Neuronal stem cell (in vitro differentiated cells): ENCODE measurements around the gene SVOPL.
A peak's percentile ranks its signal among the peaks of the same experiment; 100 is the strongest.
"Not testable (repeated sequence)": the region's sequence is repeated elsewhere in the genome, so short reads cannot be mapped to it uniquely, and the experiment has no call there.

ENCODE experiments used
- DNase-seq: peaks from one replicate; pipeline ENCODE4 v3.0.0-alpha.2; 2013; ENCODE audit warnings: low spot score
- H2AFZ ChIP-seq: one replicate; pipeline ENCODE4 v1.6.1; 2013; ENCODE audit warnings: mild to moderate bottlenecking, low read length, inconsistent platforms
- H2AK5ac ChIP-seq: 2 replicates; pipeline ENCODE4 v1.6.1; 2013; ENCODE audit warnings: low read depth, mild to moderate bottlenecking, inconsistent platforms, low read length, moderate library complexity, mixed read lengths
- H2BK120ac ChIP-seq: 2 replicates; pipeline ENCODE4 v1.6.1; 2013; ENCODE audit warnings: low read depth, mild to moderate bottlenecking, inconsistent platforms, low read length, moderate library complexity, mixed read lengths
- H2BK12ac ChIP-seq: one replicate; pipeline ENCODE4 v1.6.1; 2013; ENCODE audit warnings: low read length, inconsistent platforms
- H2BK15ac ChIP-seq: 2 replicates; pipeline ENCODE4 v1.6.1; 2013; ENCODE audit warnings: mild to moderate bottlenecking, low read length, inconsistent platforms, mixed read lengths
- H2BK5ac ChIP-seq: one replicate; pipeline ENCODE4 v1.6.1; 2013; ENCODE audit warnings: inconsistent platforms, mild to moderate bottlenecking, low read length, moderate library complexity
- H3K14ac ChIP-seq: one replicate; pipeline ENCODE4 v1.6.1; 2013; ENCODE audit warnings: low read length, inconsistent platforms
- H3K18ac ChIP-seq: 2 replicates; pipeline ENCODE4 v1.6.1; 2013; ENCODE audit warnings: low read length, inconsistent platforms
- H3K23ac ChIP-seq: 2 replicates; pipeline ENCODE4 v1.6.1; 2013; ENCODE audit warnings: low read depth, mild to moderate bottlenecking, mixed read lengths, low read length, inconsistent platforms; ENCODE audit not compliant: poor library complexity
- H3K27ac ChIP-seq: replicated peaks from 3 replicates; pipeline ENCODE4 v1.5.1; 2013; ENCODE audit warnings: low read length, inconsistent platforms
- H3K27me3 ChIP-seq, 3 experiments: 2 replicates each; pipeline ENCODE4 v1.6.1; 2013; ENCODE audit warnings: low read length in 3 of 3, mild to moderate bottlenecking in 2 of 3, inconsistent platforms in 1 of 3, low read depth in 1 of 3, mixed read lengths in 1 of 3, moderate library complexity in 1 of 3; ENCODE audit not compliant: control insufficient read depth in 3 of 3, insufficient read depth in 3 of 3
- H3K36me3 ChIP-seq, 2 donors: replicated peaks in 1 of 2; 2 replicates each; pipeline ENCODE4 v1.6.1; 2013; ENCODE audit warnings: low read length in 2 of 2; ENCODE audit not compliant: control insufficient read depth in 2 of 2, insufficient read depth in 2 of 2
- H3K4ac ChIP-seq: 2 replicates; pipeline ENCODE4 v1.6.1; 2013; ENCODE audit warnings: inconsistent platforms, mild to moderate bottlenecking, low read length, moderate library complexity
- H3K4me1 ChIP-seq, 2 donors: 1 replicate in 1 of 2; 2 replicates in 1 of 2; pipeline ENCODE4 v1.6.1; 2013; ENCODE audit warnings: low read length in 2 of 2, low read depth in 1 of 2; ENCODE audit not compliant: control insufficient read depth in 2 of 2, insufficient read depth in 1 of 2
- H3K4me2 ChIP-seq: one replicate; pipeline ENCODE4 v1.6.1; 2013; ENCODE audit warnings: mild to moderate bottlenecking, low read length, inconsistent platforms; ENCODE audit not compliant: insufficient read depth, poor library complexity, severe bottlenecking
- H3K4me3 ChIP-seq, 2 donors: 2 replicates each; pipeline ENCODE4 v1.5.1; 2013; ENCODE audit warnings: low read length in 2 of 2, mild to moderate bottlenecking in 2 of 2, inconsistent platforms in 1 of 2, moderate library complexity in 1 of 2
- H3K79me1 ChIP-seq: one replicate; pipeline ENCODE4 v1.6.1; 2013; ENCODE audit warnings: low read depth, mild to moderate bottlenecking, inconsistent platforms, low read length, moderate library complexity
- H3K9ac ChIP-seq: one replicate; pipeline ENCODE4 v1.6.1; 2013; ENCODE audit warnings: mild to moderate bottlenecking, low read depth, low read length, inconsistent platforms; ENCODE audit not compliant: poor library complexity
- H3K9me3 ChIP-seq, 2 donors: replicated peaks in 1 of 2; 2 replicates each; pipeline versions ENCODE3 to v1.6.1; 2013; ENCODE audit warnings: low read length in 2 of 2, mild to moderate bottlenecking in 2 of 2, inconsistent platforms in 1 of 2, low read depth in 1 of 2, mixed read lengths in 1 of 2, moderate library complexity in 1 of 2; ENCODE audit not compliant: control insufficient read depth in 2 of 2, insufficient read depth in 1 of 2
- H4K8ac ChIP-seq: one replicate; pipeline ENCODE4 v1.6.1; 2013; ENCODE audit warnings: low read depth, mild to moderate bottlenecking, inconsistent platforms, low read length, moderate library complexity
- H4K91ac ChIP-seq: one replicate; pipeline ENCODE4 v1.6.1; 2013; ENCODE audit warnings: low read length, low read depth, mild to moderate bottlenecking, inconsistent platforms; ENCODE audit not compliant: poor library complexity
- WGBS, 2 donors: extraction: QIAGEN DNeasy Blood & Tissue Kit; methylation state at CpG; one replicate each; pipeline ENCODE4 v1.1.7; 2013; ENCODE audit warnings: missing lambda C conversion rate in 2 of 2, mixed read lengths in 1 of 2; ENCODE audit not compliant: insufficient read length in 2 of 2, insufficient replicate concordance in 1 of 2; ENCODE audit errors: extremely low coverage in 2 of 2; 5-methylcytosine and 5-hydroxymethylcytosine counted together

Gene SVOPL

GRCh38 chr7:138738551-138739335 is 37.6 kb upstream of the SVOPL start:
- Histone ChIP-seq H3K14ac (no peak overlapping the region), H4K91ac (no peak overlapping the region), H2BK15ac (no peak overlapping the region), H3K4me2 (no peak overlapping the region), H3K4ac (no peak overlapping the region), H3K79me1 (no peaks in the 10 kb centered on the region), H4K8ac (no peak overlapping the region), H2BK120ac (no peak overlapping the region), H3K23ac (no peak overlapping the region), H3K4me3 (no peak overlapping the region), H2AK5ac (no peak overlapping the region), H3K9ac (no peak overlapping the region), H2AFZ (peak overlapping the region; percentile 75), H3K36me3 (no peaks in the 10 kb centered on the region), H2BK5ac (no peak overlapping the region), H3K9me3 (peaks cover 0 to 3% of the 10 kb centered on the region in 2 donors), H2BK12ac (no peak overlapping the region), H3K27ac (no peak overlapping the region), H3K4me1 (peaks cover 0 to 2% of the 10 kb centered on the region in 2 donors), H3K27me3 (no peaks in the 10 kb centered on the region), H3K18ac (no peak overlapping the region)
- WGBS, 2 donors = no CpG with 5 or more reads among the region's 14 CpGs
- peak; percentile 77 for DNase-seq

- Histone ChIP-seq H3K14ac (no peak overlapping the region), H3K23ac (no peak overlapping the region), H3K9me3 (peaks cover 0 to 3% of the 10 kb centered on the region in 2 donors), H3K4me1 (peaks cover 0 to 2% of the 10 kb centered on the region in 2 donors), H2BK12ac (no peak overlapping the region), H3K36me3 (no peaks in the 10 kb centered on the region), H3K27me3 (no peaks in the 10 kb centered on the region), H3K79me1 (no peaks in the 10 kb centered on the region), H2AFZ (peak overlapping the region; percentile 75), H3K9ac (no peak overlapping the region), H3K4me3 (no peak overlapping the region), H2BK15ac (no peak overlapping the region), H3K4me2 (no peak overlapping the region), H3K18ac (no peak overlapping the region), H2BK5ac (no peak overlapping the region), H2AK5ac (no peak overlapping the region), H4K91ac (no peak overlapping the region), H3K4ac (no peak overlapping the region), H2BK120ac (no peak overlapping the region), H4K8ac (no peak overlapping the region), H3K27ac (no peak overlapping the region)
- no peak for DNase-seq
- no CpG with 5 or more reads among the region's 3 CpGs for WGBS, 2 donors
These were observed 37.0 kb upstream of the SVOPL start for GRCh38 chr7:138738114-138738513.

DNA sequence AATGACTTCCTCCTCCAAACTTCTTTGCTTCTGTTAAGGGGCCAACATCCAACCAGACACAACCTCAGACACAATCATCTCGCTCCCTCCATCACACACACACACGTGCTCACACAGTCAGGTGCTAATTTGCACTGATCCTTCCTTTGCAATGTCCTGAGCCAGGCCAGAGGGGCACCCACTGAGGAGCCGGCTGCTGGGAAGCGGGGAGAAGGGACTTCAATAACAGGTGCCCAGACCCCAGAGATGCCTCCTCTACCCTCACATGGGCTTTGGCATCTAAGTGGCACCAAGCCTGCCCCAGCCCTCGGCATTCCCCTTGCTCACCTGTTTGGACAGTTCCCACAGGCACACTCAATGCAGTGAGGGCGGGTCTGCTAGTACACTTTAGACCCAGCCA is 34.2 kb upstream of the SVOPL start:
- H2BK12ac ChIP-seq = no peak overlapping the region
- H3K79me1 ChIP-seq = no peaks in the 10 kb centered on the region
- H4K91ac ChIP-seq = no peak overlapping the region
- no peak overlapping the region for H3K14ac ChIP-seq
- peak overlapping the region; percentile 13 for H3K18ac ChIP-seq
- H2BK15ac ChIP-seq = peak overlapping the region; percentile 16
- peaks cover 0 to 2% of the 10 kb centered on the region in 2 donors for H3K4me1 ChIP-seq
- H3K4me3 ChIP-seq = no peak overlapping the region
- H2BK120ac ChIP-seq = no peak overlapping the region
- H2AK5ac ChIP-seq = no peak overlapping the region
- peaks cover 0 to 3% of the 10 kb centered on the region in 2 donors for H3K9me3 ChIP-seq
- H3K23ac ChIP-seq = no peak overlapping the region
- no peak overlapping the region for H4K8ac ChIP-seq
- no CpG with 5 or more reads among the region's 6 CpGs for WGBS, 2 donors
- no peak overlapping the region for H3K27ac ChIP-seq
- no peak overlapping the region for H3K4ac ChIP-seq
- no peaks in the 10 kb centered on the region for H3K27me3 ChIP-seq
- DNase-seq = no peak
- no peak overlapping the region for H2BK5ac ChIP-seq
- H3K36me3 ChIP-seq = no peaks in the 10 kb centered on the region
- no peak overlapping the region for H2AFZ ChIP-seq
- H3K9ac ChIP-seq = no peak overlapping the region
- no peak overlapping the region for H3K4me2 ChIP-seq

DNA sequence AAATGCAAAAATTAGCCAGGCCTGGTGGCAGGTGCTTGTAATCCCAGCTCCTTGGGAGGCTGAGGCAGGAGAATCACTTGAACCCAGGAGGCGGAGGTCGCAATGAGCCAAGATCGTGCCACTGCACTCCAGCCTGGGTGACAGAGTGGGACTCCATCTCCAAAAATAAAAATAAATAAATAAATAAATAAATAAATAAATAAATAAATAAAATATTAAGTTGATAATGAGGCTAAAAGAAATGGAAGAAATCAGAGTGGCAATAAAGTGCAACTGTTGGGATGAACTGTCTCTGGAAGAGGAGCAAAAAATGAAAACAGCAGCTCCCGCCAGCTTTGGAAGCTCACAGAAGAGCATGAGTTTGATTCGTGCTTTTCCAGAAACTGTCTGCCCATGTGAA is 30.6 kb upstream of the SVOPL start:
- H3K18ac ChIP-seq, H2BK12ac ChIP-seq, H2AK5ac ChIP-seq, H3K9ac ChIP-seq, H3K36me3 ChIP-seq, H2BK15ac ChIP-seq, H4K8ac ChIP-seq, H4K91ac ChIP-seq, H3K4me3 ChIP-seq, H3K9me3 ChIP-seq, H2AFZ ChIP-seq, H2BK5ac ChIP-seq, H3K79me1 ChIP-seq, H2BK120ac ChIP-seq, H3K4me2 ChIP-seq, H3K27me3 ChIP-seq, H3K4me1 ChIP-seq, H3K27ac ChIP-seq, H3K14ac ChIP-seq, H3K23ac ChIP-seq, H3K4ac ChIP-seq, DNase-seq: not testable (repeated sequence)
- WGBS, 2 donors = no CpG with 5 or more reads among the region's 5 CpGs
